ENCODE measurements around the gene NCOR2.

The NCOR2 gene

GRCh38 chr12:124561231-124561630, 6.2 kb downstream of the NCOR2 start:
- DNase-seq: no peak

- DNase-seq: no peak
Observed at GRCh38 chr12:124560146-124560890, 7.1 kb downstream of the NCOR2 start.

GRCh38 chr12:124559182-124560017, 8.0 kb downstream of the NCOR2 start:
- no peak for DNase-seq

GRCh38 chr12:124558313-124558712, 9.1 kb downstream of the NCOR2 start:
- DNase-seq: no peak

- no peak for DNase-seq
Observed at GRCh38 chr12:124557518-124558223, 9.7 kb downstream of the NCOR2 start.

GRCh38 chr12:124556896-124557501, 10.4 kb downstream of the NCOR2 start:
- peak in 28 of 56 donors; percentile 5 to 65 (median 44) for DNase-seq

- no peak for DNase-seq
Observed at GRCh38 chr12:124556074-124556466, 11.3 kb downstream of the NCOR2 start.

- DNase-seq: no peak
Observed at GRCh38 chr12:124555168-124556073, 12.0 kb downstream of the NCOR2 start.

- DNase-seq: no peak
Observed at GRCh38 chr12:124554429-124555029, 12.9 kb downstream of the NCOR2 start.

GRCh38 chr12:124553862-124554428, 13.5 kb downstream of the NCOR2 start:
- DNase-seq: no peak

- DNase-seq: peak in 25 of 56 donors; percentile 14 to 70 (median 34)
Observed at GRCh38 chr12:124551268-124552144, 15.9 kb downstream of the NCOR2 start.

GRCh38 chr12:124550123-124551089, 17.0 kb downstream of the NCOR2 start:
- DNase-seq: peak in 19 of 56 donors; percentile 16 to 63 (median 44)

- no peak for DNase-seq
Observed at GRCh38 chr12:124549629-124550028, 17.8 kb downstream of the NCOR2 start.

GRCh38 chr12:124548854-124549378, 18.5 kb downstream of the NCOR2 start:
- peak in 21 of 56 donors; percentile 11 to 87 (median 45) for DNase-seq

GRCh38 chr12:124547626-124548025, 19.8 kb downstream of the NCOR2 start:
- no peak for DNase-seq

- DNase-seq: no peak
Observed at GRCh38 chr12:124545508-124546418, 21.6 kb downstream of the NCOR2 start.
